Esophagus squamous epithelium (tissue), 5 donors: ENCODE results near the gene TVP23C. TPM values are rescaled to one million over a fixed set of nuclear protein-coding genes. Genes with fewer than 3 reads are reported as not detected.
"Not testable (repeated sequence)": the region's sequence is repeated elsewhere in the genome, so short reads cannot be mapped to it uniquely, and the experiment has no call there.

Source experiments
- DNase-seq: peaks from one replicate; lab custom pipeline; 2025; lab: John Stamatoyannopoulos, UW
- H3K27ac ChIP-seq, 4 donors: fragments of 200-600 bp; sonication (generic); one replicate each; pipeline ENCODE4 v1.5.1; 2016 to 2019; ENCODE audit warnings: mild to moderate bottlenecking in 1 of 4
- H3K27me3 ChIP-seq, 4 donors: fragments of 200-600 bp; sonication (generic); 1 replicate in 3 of 4; 2 replicates in 1 of 4; pipeline versions ENCODE4 v1.5.1 to v1.6.0; 2017 to 2021; ENCODE audit warnings: antibody characterized with exemption in 1 of 4
- H3K36me3 ChIP-seq, 3 donors: fragments of 200-600 bp; sonication (generic); one replicate each; pipeline ENCODE4 v1.5.1; 2016 to 2019
- H3K4me1 ChIP-seq, 3 donors: fragments of 200-600 bp; sonication (generic); one replicate each; pipeline ENCODE4 v1.5.1; 2017 to 2019
- H3K4me3 ChIP-seq, 4 donors: fragments of 200-600 bp; sonication (generic); 1 replicate in 3 of 4; 2 replicates in 1 of 4; pipeline ENCODE4 v1.5.1; 2016 to 2019; ENCODE audit warnings: mild to moderate bottlenecking in 2 of 4, moderate library complexity in 1 of 4
- H3K9me3 ChIP-seq, 3 donors: fragments of 200-600 bp; sonication (generic); one replicate each; pipeline ENCODE4 v1.5.1; 2016 to 2019
- POLR2A ChIP-seq, 4 donors: fragments of 450-650 bp; IDR thresholded peaks; one replicate each; pipeline ENCODE4 v1.6.1; 2017; ENCODE audit warnings: antibody characterized with exemption in 4 of 4, mild to moderate bottlenecking in 4 of 4, moderate library complexity in 3 of 4
- WGBS, 2 donors: methylation state at CpG; one replicate each; pipeline ENCODE4 v1.1.5; 2018; 5-methylcytosine and 5-hydroxymethylcytosine counted together
- intact Hi-C: fragments of 100-400 bp; cut with DNase I; formaldehyde crosslinking; loops from one replicate; pipeline ENCODE4 v1.15.0; 2022
- total RNA-seq, 4 donors: library from RNA; depleted of rRNA; stranded (reverse); fragments of >200 nt; gene quantifications; one replicate each; pipeline ENCODE4 v1.1.0, GENCODE V29; 2016
- donor health status: DM: yes; HTN: yes; CAD: no.

Gene TVP23C
- total RNA-seq: 10 to 100 TPM in 3 of 4 donors, 1 to 10 TPM in 1; 4.2 to 27.1 (median 18.5) TPM

GRCh38 chr17:15563375-15563857 lies at the start of gene TVP23C:
TVP23C (minus strand) TSS chr17:15563483; CDS start chr17:15563448, 35 bp downstream.
- H3K27me3 ChIP-seq, H3K36me3 ChIP-seq, H3K9me3 ChIP-seq, intact Hi-C loops: not testable (repeated sequence)
- Histone ChIP-seq H3K27ac (peak within 1 kb of the TSS; percentile 85 to 94 (median 89)), H3K4me3 (peak within 1 kb of the TSS; percentile 61 to 85 (median 80)), H3K4me1 (peaks cover 0 to 15% (median 3%) of the 10 kb centered on the region in 3 donors)
- peak in 1 of 4 donors; percentile 56 for TF ChIP-seq POLR2A (IDR thresholded peaks at IDR 0.05)
- DNase-seq: peak; percentile 13
- 0% methylated on average over 1 of the region's 46 CpGs; no CpG with 5 or more reads in 1 of the 2 donors for WGBS, 2 donors

GRCh38 chr17:15592960-15593359 lies 29.7 kb upstream of the TVP23C start:
- intact Hi-C loops: not testable (repeated sequence)

GRCh38 chr17:15591986-15592385 lies 28.7 kb upstream of the TVP23C start:
- H3K36me3 ChIP-seq, H3K27me3 ChIP-seq, H3K9me3 ChIP-seq, H3K4me3 ChIP-seq, intact Hi-C loops, H3K27ac ChIP-seq, DNase-seq: not testable (repeated sequence)
- WGBS, 2 donors: 19 to 29% methylated on average over 5 of the region's 5 CpGs
- peaks cover 0 to 11% (median 0%) of the 10 kb centered on the region in 3 donors for H3K4me1 ChIP-seq

More at GRCh38 chr17:15592960-15593359, 29.7 kb upstream of the TVP23C start:
- not testable (repeated sequence) for H3K27ac ChIP-seq, H3K9me3 ChIP-seq, DNase-seq, H3K36me3 ChIP-seq, H3K4me3 ChIP-seq, H3K27me3 ChIP-seq
- WGBS, 2 donors: 60 to 77% methylated on average over 1 to 7 of the region's 8 CpGs
- H3K4me1 ChIP-seq: peaks cover 0 to 11% (median 0%) of the 10 kb centered on the region in 3 donors

- H3K4me3 ChIP-seq, H3K9me3 ChIP-seq, H3K27me3 ChIP-seq, H3K36me3 ChIP-seq, DNase-seq, intact Hi-C loops, H3K27ac ChIP-seq: not testable (repeated sequence)
- peaks cover 0 to 11% (median 0%) of the 10 kb centered on the region in 3 donors for H3K4me1 ChIP-seq
- no CpG with 5 or more reads among the region's 1 CpG for WGBS, 2 donors
These were observed 27.6 kb upstream of the TVP23C start for GRCh38 chr17:15590844-15591243.

- peaks cover 0 to 11% (median 0%) of the 10 kb centered on the region in 3 donors for H3K4me1 ChIP-seq
- 77 to 81% methylated on average over 13 of the region's 17 CpGs for WGBS, 2 donors
- H3K9me3 ChIP-seq, H3K27me3 ChIP-seq, DNase-seq, intact Hi-C loops, H3K36me3 ChIP-seq, H3K4me3 ChIP-seq, H3K27ac ChIP-seq: not testable (repeated sequence)
These were observed 26.6 kb upstream of the TVP23C start for GRCh38 chr17:15589544-15590536.

- H3K27me3 ChIP-seq, H3K9me3 ChIP-seq, H3K36me3 ChIP-seq, H3K4me3 ChIP-seq, DNase-seq, H3K27ac ChIP-seq, intact Hi-C loops: not testable (repeated sequence)
- 78 to 84% methylated on average over 8 of the region's 8 CpGs for WGBS, 2 donors
- H3K4me1 ChIP-seq: peaks cover 0 to 11% (median 0%) of the 10 kb centered on the region in 3 donors
These were observed 24.7 kb upstream of the TVP23C start for GRCh38 chr17:15588017-15588416.

- H3K36me3 ChIP-seq, H3K9me3 ChIP-seq, H3K27me3 ChIP-seq, H3K4me1 ChIP-seq, DNase-seq, H3K4me3 ChIP-seq, intact Hi-C loops, H3K27ac ChIP-seq: not testable (repeated sequence)
- WGBS, 2 donors: 79 to 89% methylated on average over 1 to 2 of the region's 5 CpGs
These were observed 20.0 kb upstream of the TVP23C start for GRCh38 chr17:15583313-15583712.

- 91 to 100% methylated on average over 3 of the region's 4 CpGs for WGBS, 2 donors
- DNase-seq, H3K27ac ChIP-seq, H3K4me1 ChIP-seq, H3K36me3 ChIP-seq, H3K4me3 ChIP-seq, H3K27me3 ChIP-seq, H3K9me3 ChIP-seq, intact Hi-C loops: not testable (repeated sequence)
These were observed 18.2 kb upstream of the TVP23C start for GRCh38 chr17:15581462-15581861.

GRCh38 chr17:15576848-15577247 lies 13.6 kb upstream of the TVP23C start:
- WGBS, 2 donors: no CpG with 5 or more reads among the region's 1 CpG
- H3K4me3 ChIP-seq, H3K9me3 ChIP-seq, H3K27ac ChIP-seq, intact Hi-C loops, DNase-seq, H3K36me3 ChIP-seq, H3K4me1 ChIP-seq: not testable (repeated sequence)
- H3K27me3 ChIP-seq: peaks cover 0 to 13% (median 0%) of the 10 kb centered on the region in 4 donors

GRCh38 chr17:15574660-15575059 lies 11.4 kb upstream of the TVP23C start:
- H3K9me3 ChIP-seq, intact Hi-C loops: not testable (repeated sequence)
- WGBS, 2 donors: 82 to 100% methylated on average over 1 to 2 of the region's 5 CpGs

More at GRCh38 chr17:15574660-15575059, 11.4 kb upstream of the TVP23C start:
- H3K27me3 ChIP-seq: peaks cover 0 to 13% (median 0%) of the 10 kb centered on the region in 4 donors
- not testable (repeated sequence) for H3K36me3 ChIP-seq, H3K27ac ChIP-seq, H3K4me1 ChIP-seq, H3K4me3 ChIP-seq, DNase-seq
